Naive B cell (primary cell): ENCODE data around the gene SLC6A20. TPM values are rescaled to one million over a fixed set of nuclear protein-coding genes. Genes with fewer than 3 reads are reported as not detected.

ENCODE experiments used
- ATAC-seq, 2 donors: fragments of 150-1000 bp; cut with Tn5 transposase; 2 replicates each; pipeline ENCODE4 v1.10.0; 2021; ENCODE audit warnings: low read depth in 2 of 2, mild to moderate bottlenecking in 2 of 2, moderate library complexity in 2 of 2
- DNase-seq: peaks from one replicate; pipeline ENCODE4 v3.0.0; 2022
- H3K27ac Mint-ChIP-seq, 6 donors: one replicate each; pipeline ENCODE4 v1.8.0; 2020 to 2022; ENCODE audit warnings: mild to moderate bottlenecking in 6 of 6, mixed read lengths in 6 of 6, moderate library complexity in 5 of 6, inconsistent platforms in 2 of 6
- H3K27me3 Mint-ChIP-seq, 3 donors: one replicate each; pipeline ENCODE4 v1.8.0; 2021 to 2022; ENCODE audit warnings: mixed read lengths in 3 of 3, mild to moderate bottlenecking in 1 of 3
- H3K36me3 Mint-ChIP-seq, 2 donors: one replicate each; pipeline ENCODE4 v1.8.0; 2020 to 2022; ENCODE audit warnings: mixed read lengths in 2 of 2, inconsistent platforms in 1 of 2, mild to moderate bottlenecking in 1 of 2
- H3K4me1 Mint-ChIP-seq, 3 donors: one replicate each; pipeline ENCODE4 v1.8.0; 2020 to 2022; ENCODE audit warnings: mixed read lengths in 3 of 3, inconsistent platforms in 1 of 3, mild to moderate bottlenecking in 1 of 3, moderate library complexity in 1 of 3
- H3K4me3 Mint-ChIP-seq, 8 donors: one replicate each; pipeline ENCODE4 v1.8.0; 2020 to 2022; ENCODE audit warnings: mild to moderate bottlenecking in 8 of 8, mixed read lengths in 8 of 8, moderate library complexity in 8 of 8, inconsistent platforms in 2 of 8
- H3K9me3 Mint-ChIP-seq, 7 donors: one replicate each; pipeline ENCODE4 v1.8.0; 2020 to 2022; ENCODE audit warnings: mixed read lengths in 7 of 7, mild to moderate bottlenecking in 5 of 7, inconsistent platforms in 2 of 7, moderate library complexity in 1 of 7
- polyA plus RNA-seq, 6 donors: library from polyadenylated mRNA; unstranded; fragments of 300-500 nt; fragmentation: Illumina TruSeq; gene quantifications; one replicate each; pipeline ENCODE4 v1.2.3, GENCODE V29; 2021; ENCODE audit warnings: low read depth in 6 of 6

SLC6A20 gene
- polyA plus RNA-seq, 6 donors from 2014 or later: 0.93 TPM; not detected in 5

GRCh38 chr3:45705839-45706808 is 90.2 kb downstream of the SLC6A20 start:
- peaks cover 0 to 18% (median 15%) of the 10 kb centered on the region in 3 donors for H3K4me1 Mint-ChIP-seq
- DNase-seq (no peak), ATAC-seq (no peak)
- H3K27ac Mint-ChIP-seq: peak overlapping the region in 4 of 6 donors; percentile 11 to 69 (median 57)
- no peak overlapping the region for H3K4me3 Mint-ChIP-seq
- no peaks in the 10 kb centered on the region for H3K9me3 Mint-ChIP-seq
- H3K36me3 Mint-ChIP-seq: peaks cover 15 to 25% of the 10 kb centered on the region in 2 donors
- H3K27me3 Mint-ChIP-seq: no peaks in the 10 kb centered on the region

Other genes starting within 250 kb of the SLC6A20 start
- gene LIMD1, start 201.8 kb downstream of the SLC6A20 start, polyA plus RNA-seq: 10 to 100 TPM in 5 of 6 donors, 1 to 10 TPM in 1; 7.4 to 32.0 (median 23.8) TPM
- 10 to 100 TPM in 4 of 6 donors, 1 to 10 TPM in 2; 7.3 to 19.2 (median 15.4) TPM for gene SACM1L, start 107.1 kb downstream of the SLC6A20 start, polyA plus RNA-seq
- gene LZTFL1, start 45.6 kb upstream of the SLC6A20 start, polyA plus RNA-seq: 10 to 100 TPM in 5 of 6 donors, 1 to 10 TPM in 1; 3.9 to 15.7 (median 13.9) TPM
- gene CCR9, start 90.0 kb upstream of the SLC6A20 start, polyA plus RNA-seq: 1 to 10 TPM in 5 of 6 donors, under 1 TPM in 1; 0.77 to 4.5 (median 1.8) TPM
- under 1 TPM in 5 of 6 donors, not detected in 1; 0.12 to 0.73 (median 0.27) TPM for gene CXCR6, start 146.9 kb upstream of the SLC6A20 start, polyA plus RNA-seq
- gene FYCO1, start 199.3 kb upstream of the SLC6A20 start, polyA plus RNA-seq: 1 to 10 TPM in 3 of 6 donors, under 1 TPM in 2, not detected in 1; 0.90 to 5.1 (median 1.2) TPM
- not detected for gene XCR1, start 230.9 kb upstream of the SLC6A20 start, polyA plus RNA-seq